GM12873 (cell line): ENCODE data around the gene CFAP58.

Source experiments
- TF ChIP-seq, protein P1 (sequence below): IDR thresholded peaks from 2 replicates; pipeline ENCODE4 v1.5.1; 2012; ENCODE audit warnings: low read depth, mild to moderate bottlenecking, moderate library complexity, low read length, control low read depth; ENCODE audit not compliant: insufficient read depth; ENCODE audit errors: missing control alignments

CFAP58 gene

DNA sequence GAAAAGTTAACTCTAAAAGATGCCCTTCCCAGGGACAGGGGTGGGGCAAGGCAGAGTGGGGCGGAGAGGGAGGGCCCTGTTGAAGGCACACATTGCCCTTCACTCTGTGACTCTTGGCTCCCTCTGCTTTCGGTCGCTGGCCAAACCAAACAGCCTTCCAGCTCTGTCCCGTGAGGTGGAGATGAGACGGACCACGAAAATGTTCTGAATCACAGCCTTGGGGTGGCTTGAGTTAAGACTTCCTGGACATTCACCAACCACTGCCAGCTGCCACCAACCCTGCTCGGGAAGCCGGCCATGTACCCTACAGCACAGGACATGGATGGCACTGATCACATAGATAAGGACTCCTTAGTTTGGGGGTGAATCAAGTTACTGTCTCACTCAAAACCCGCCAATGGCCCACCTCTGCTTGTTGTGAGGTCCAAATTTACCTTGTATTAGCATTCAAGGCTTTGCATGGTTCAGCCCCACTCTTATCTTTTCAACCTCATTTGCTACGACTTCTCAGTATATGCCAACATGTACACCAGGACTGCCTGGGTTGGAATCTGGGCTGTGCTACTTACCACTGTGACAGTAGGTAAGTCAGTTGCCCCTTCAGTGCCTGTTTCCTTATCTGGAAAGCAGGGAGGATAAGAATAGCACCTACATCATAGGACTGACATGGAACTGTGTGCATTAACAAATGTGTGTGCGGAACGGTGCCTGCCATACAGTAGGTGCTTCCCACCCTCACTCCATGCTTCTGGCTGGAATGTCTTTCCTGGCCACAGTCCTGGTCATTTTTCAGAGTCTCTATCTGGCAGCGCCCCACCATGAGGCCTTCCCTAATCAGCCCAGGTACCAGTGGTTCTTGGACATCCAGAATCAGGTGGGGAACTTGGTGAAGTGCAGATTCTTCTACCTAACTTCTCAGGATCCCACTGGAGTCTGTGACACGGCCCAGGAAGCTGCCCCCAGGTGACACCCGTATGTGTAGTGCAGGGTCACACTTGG, 43.4 kb upstream of the CFAP58 start:
- TF ChIP-seq, protein P1, sequence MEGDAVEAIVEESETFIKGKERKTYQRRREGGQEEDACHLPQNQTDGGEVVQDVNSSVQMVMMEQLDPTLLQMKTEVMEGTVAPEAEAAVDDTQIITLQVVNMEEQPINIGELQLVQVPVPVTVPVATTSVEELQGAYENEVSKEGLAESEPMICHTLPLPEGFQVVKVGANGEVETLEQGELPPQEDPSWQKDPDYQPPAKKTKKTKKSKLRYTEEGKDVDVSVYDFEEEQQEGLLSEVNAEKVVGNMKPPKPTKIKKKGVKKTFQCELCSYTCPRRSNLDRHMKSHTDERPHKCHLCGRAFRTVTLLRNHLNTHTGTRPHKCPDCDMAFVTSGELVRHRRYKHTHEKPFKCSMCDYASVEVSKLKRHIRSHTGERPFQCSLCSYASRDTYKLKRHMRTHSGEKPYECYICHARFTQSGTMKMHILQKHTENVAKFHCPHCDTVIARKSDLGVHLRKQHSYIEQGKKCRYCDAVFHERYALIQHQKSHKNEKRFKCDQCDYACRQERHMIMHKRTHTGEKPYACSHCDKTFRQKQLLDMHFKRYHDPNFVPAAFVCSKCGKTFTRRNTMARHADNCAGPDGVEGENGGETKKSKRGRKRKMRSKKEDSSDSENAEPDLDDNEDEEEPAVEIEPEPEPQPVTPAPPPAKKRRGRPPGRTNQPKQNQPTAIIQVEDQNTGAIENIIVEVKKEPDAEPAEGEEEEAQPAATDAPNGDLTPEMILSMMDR = no peak

DNA sequence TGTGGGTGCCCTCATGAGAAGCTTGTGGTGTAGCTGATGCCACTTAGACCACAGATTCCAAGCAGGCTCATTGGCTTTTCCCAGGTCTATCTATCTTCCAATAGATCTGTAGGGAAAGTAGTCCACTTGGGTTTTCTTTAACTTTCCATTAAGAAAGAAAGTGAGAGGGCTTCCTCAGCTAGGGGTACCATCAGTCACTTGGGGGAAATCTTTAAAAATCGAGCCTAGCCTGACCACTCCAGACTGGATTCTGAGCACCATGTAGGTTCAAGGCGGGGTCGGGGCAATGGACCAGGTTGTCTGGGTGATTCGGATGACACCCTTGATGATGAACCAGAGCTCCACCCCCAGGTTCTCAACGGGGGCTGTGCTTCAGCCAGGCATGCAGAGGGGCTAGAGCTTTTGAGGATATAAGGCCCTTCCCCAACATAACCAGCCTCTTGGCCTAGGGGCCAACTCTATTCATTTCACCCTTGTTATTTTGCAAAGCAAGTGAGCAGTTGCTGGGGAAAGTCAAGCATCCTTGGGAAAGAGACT, 42.4 kb upstream of the CFAP58 start:
- TF ChIP-seq, protein P1 = no peak

DNA sequence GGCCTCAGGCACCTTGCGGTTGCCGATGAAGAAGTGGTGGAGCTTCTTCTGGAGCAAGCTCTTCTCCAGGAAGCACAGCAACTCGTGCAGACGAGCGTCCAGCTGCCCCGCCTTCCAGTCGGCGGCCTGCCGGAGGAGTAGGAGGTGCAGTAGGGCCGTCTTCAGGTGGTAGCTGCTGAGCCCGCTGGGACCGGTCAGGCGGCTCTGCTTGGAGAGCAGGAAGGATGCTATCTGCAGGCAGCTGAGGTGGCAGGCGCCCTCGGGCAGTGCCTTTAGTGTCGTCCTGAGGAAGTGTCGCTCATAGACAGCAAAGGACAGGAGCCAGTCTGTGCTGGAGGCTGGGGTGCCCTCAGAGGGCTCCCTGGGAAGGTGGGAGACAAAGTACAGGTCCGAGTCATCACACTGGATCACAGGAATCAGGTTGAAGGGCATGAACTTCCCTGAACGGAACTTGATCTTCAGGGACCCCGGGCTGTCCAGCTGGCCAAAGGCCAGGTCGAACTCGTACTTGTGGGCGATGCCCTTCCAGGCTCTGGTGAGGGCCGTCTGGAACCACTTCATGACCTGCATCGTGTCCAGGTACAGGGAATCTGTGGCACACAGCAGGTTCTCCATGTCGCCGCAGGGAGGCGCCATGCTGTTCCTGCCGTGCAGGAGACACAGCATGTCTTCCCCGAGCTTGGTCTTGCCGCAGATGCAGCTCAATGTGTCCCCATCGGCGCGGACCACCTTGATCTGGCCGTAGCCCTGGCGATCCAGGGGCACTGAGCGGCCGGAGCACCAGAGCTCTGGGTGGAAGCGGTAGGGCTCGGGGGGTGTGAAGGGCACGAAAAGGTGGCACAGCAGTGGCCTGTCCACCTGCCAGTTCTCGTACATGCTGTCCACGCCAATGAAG, 38.8 kb upstream of the CFAP58 start:
- TF ChIP-seq, protein P1 = no peak

DNA sequence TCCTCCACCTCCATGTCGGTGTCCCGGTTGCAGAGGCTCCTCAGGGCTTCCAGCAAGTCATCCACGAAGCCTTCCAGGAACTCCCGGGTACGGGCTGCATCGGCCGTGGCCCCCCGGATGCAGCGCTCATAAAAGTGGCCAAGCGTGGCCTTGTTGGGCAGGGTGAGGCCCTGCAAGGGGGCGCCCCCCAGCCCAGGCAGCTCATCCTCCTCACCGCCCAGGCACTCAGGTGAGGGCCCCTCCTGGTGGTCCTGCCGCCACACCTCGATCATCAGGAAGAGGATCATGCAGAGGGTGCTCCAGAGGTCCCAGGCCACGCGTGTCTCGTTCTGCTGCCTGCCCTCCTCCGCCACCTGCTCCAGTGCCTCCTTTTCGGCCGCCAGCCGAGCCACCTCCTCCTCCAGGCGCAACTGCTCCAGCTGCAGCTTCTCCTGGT, 38.1 kb upstream of the CFAP58 start:
- TF ChIP-seq, protein P1 = no peak

DNA sequence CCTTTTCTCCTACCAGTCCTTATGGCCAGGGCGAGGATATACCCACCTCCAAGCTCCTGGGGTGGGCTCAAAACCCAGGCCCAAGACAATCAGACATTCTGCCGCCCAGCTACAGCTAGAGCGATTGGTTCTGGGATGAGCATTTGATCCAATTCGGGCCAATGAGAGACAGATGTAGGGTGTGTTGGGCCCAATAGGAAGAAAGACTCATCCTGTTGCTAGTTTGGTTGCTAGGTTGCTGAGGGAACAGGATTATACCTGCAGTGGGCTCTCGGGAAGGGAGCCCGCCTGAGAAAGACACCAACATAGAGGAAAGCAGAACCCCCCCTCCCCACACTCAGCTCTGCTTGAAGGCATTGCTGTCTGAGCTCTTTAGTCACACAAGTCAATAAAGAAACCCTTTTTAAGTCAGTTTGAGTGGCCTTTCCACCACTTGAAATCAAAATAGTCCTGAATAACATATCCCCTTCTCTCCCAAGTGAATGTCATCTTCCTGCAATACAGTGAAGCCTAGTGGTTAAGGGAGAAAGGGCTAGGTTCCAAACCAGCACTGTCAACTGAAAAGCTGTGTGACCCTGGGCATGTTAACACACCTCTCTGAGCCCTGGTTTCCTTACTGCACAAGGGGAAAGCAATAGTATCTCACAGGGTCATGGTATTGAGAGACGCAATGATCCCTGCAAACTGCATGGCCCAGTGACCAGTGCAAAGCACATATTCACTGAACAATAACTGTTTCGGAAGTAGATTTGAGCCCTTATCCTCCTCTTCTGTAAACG, 37.1 kb upstream of the CFAP58 start:
- TF ChIP-seq, protein P1 = no peak

DNA sequence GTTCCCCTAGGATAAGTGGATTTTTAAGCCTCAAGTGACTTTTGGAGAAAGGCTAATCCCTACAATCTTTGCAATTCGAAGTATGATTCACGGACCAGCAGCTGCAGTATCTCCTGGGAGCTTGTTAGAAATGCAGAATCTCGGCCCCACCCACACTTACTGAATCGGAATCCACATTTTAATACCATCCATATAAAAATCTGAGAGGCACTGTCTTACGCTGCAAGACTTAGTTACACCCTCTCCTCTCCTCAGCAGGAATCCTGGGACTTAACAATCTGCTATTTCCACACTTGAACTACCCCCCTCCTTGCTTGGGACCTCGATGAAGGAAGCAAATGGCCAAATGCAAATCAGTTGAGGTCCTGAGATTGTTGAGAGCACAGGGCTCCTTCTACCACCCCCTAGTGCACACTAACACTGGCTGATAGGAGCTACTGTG, 36.3 kb upstream of the CFAP58 start:
- TF ChIP-seq, protein P1 = peak; percentile 25
